Fibroblast of mammary gland (primary cell): ENCODE data around the gene HERPUD1.
"Not testable (repeated sequence)": the region's sequence is repeated elsewhere in the genome, so short reads cannot be mapped to it uniquely, and the experiment has no call there.

Source experiments
- DNase-seq: peaks from one replicate; pipeline ENCODE4 v3.0.0-alpha.2; 2010; ENCODE audit warnings: low read depth
- H3K4me3 ChIP-seq: 2 replicates; pipeline ENCODE4 v1.5.1; 2011; ENCODE audit warnings: low read depth, mild to moderate bottlenecking, low read length, moderate library complexity; ENCODE audit not compliant: control insufficient read depth
- CTCF ChIP-seq: conservative IDR thresholded peaks from 2 replicates; pipeline ENCODE4 v1.5.1; 2011; ENCODE audit warnings: low read depth, low read length, inconsistent platforms; ENCODE audit not compliant: control insufficient read depth, insufficient read depth

Gene HERPUD1

GRCh38 chr16:56931892-56932720 is at the start of gene HERPUD1:
Gene HERPUD1 (plus strand): TSS chr16:56932142. CDS start chr16:56932245, 103 bp downstream.
- peak within 1 kb of the TSS; percentile 97 for H3K4me3 ChIP-seq
- peak; percentile 96 for DNase-seq
- no peak for TF ChIP-seq CTCF

GRCh38 chr16:56883586-56883985 is 48.4 kb upstream of the HERPUD1 start:
- no peak overlapping the region for H3K4me3 ChIP-seq
- DNase-seq: no peak
- TF ChIP-seq CTCF: no peak

- H3K4me3 ChIP-seq: no peak overlapping the region
- no peak for TF ChIP-seq CTCF
- no peak for DNase-seq
Measured at GRCh38 chr16:56884026-56884582, 47.8 kb upstream of the HERPUD1 start.

- not testable (repeated sequence) for DNase-seq, H3K4me3 ChIP-seq
Measured at GRCh38 chr16:56884929-56885328, 47.0 kb upstream of the HERPUD1 start.

GRCh38 chr16:56885446-56886162 is 46.3 kb upstream of the HERPUD1 start:
- no peak for TF ChIP-seq CTCF
- no peak overlapping the region for H3K4me3 ChIP-seq
- peak; percentile 13 for DNase-seq

- TF ChIP-seq CTCF: no peak
- DNase-seq: no peak
- no peak overlapping the region for H3K4me3 ChIP-seq
Measured at GRCh38 chr16:56886296-56886695, 45.6 kb upstream of the HERPUD1 start.

- no peak for DNase-seq
- no peak for TF ChIP-seq CTCF
- H3K4me3 ChIP-seq: no peak overlapping the region
Measured at GRCh38 chr16:56886826-56887225, 45.1 kb upstream of the HERPUD1 start.
